Colonic mucosa (tissue), 4 donors: Measurements from ENCODE around the gene H3-3A. TPM values are rescaled to one million over a fixed set of nuclear protein-coding genes. Genes with fewer than 3 reads are reported as not detected.
A peak's percentile ranks its signal among the peaks of the same experiment; 100 is the strongest.

Source experiments
- DNase-seq: peaks from one replicate; pipeline ENCODE4 v3.0.0-alpha.2; 2020
- H3K27ac ChIP-seq: fragments of 200-600 bp; one replicate; pipeline ENCODE4 v1.8.0; 2021
- H3K27me3 ChIP-seq: fragments of 200-600 bp; one replicate; pipeline ENCODE4 v1.8.0; 2021
- H3K36me3 ChIP-seq: fragments of 200-600 bp; one replicate; pipeline ENCODE4 v1.8.0; 2021
- H3K4me1 ChIP-seq: fragments of 200-600 bp; one replicate; pipeline ENCODE4 v1.8.0; 2021; ENCODE audit warnings: mild to moderate bottlenecking
- H3K4me3 ChIP-seq: fragments of 200-600 bp; one replicate; pipeline ENCODE4 v1.8.0; 2021
- H3K9ac ChIP-seq, 2 donors: one replicate each; pipeline ENCODE4 v1.7.0; 2013; ENCODE audit warnings: control low read depth in 2 of 2, low read depth in 2 of 2, low read length in 2 of 2
- H3K9me3 ChIP-seq: fragments of 200-600 bp; one replicate; pipeline ENCODE4 v1.8.0; 2021
- CTCF ChIP-seq: fragments of 200-600 bp; IDR thresholded peaks from one replicate; pipeline ENCODE4 v1.8.0; 2022; ENCODE audit warnings: antibody characterized with exemption, mild to moderate bottlenecking
- intact Hi-C: fragments of 100-400 bp; cut with DNase I; formaldehyde crosslinking; loops from one replicate; pipeline ENCODE4 v1.14.1; 2022
- total RNA-seq, 2 donors: library from RNA; stranded (reverse); fragmentation: NEBNext Ultra II Directional in 1 of 2; extraction: Animal tissue kit (Norgen Biotek cat#: 25700) in 1 of 2; gene quantifications; one replicate each; pipeline ENCODE4 v1.2.1, GENCODE V29; 2021
- donor health status: healthy.
- donor health status: DM: no; HTN: no; CAD: no.
- donor health status: DM: no; HTN: no; CAD: no.

Gene H3-3A
- total RNA-seq, 2 donors from 2014 or later = 680 to 810 TPM

- intact Hi-C loops = no loop called here
- no peak for TF ChIP-seq CTCF
- no peak overlapping the region for H3K27ac ChIP-seq
Measured at GRCh38 chr1:226107471-226108460, 45.2 kb downstream of the H3-3A start.

GRCh38 chr1:226108935-226109828 is 46.7 kb downstream of the H3-3A start:
- Histone ChIP-seq H3K27me3 (no peaks in the 10 kb centered on the region), H3K4me3 (peak overlapping the region; percentile 28), H3K27ac (peak overlapping the region; percentile 74), H3K9ac (peak overlapping the region; percentile 84 to 88), H3K36me3 (no peaks in the 10 kb centered on the region), H3K4me1 (peaks cover 8% of the 10 kb centered on the region), H3K9me3 (no peaks in the 10 kb centered on the region)
- DNase-seq = no peak
- intact Hi-C loops = no loop called here
- no peak for TF ChIP-seq CTCF

More at GRCh38 chr1:226107471-226108460, 45.2 kb downstream of the H3-3A start:
- Histone ChIP-seq H3K4me1 (peaks cover 8% of the 10 kb centered on the region), H3K9ac (no peak overlapping the region), H3K9me3 (no peaks in the 10 kb centered on the region), H3K4me3 (no peak overlapping the region), H3K36me3 (no peaks in the 10 kb centered on the region), H3K27me3 (no peaks in the 10 kb centered on the region)
- DNase-seq = no peak

- Histone ChIP-seq H3K4me1 (peaks cover 8% of the 10 kb centered on the region), H3K9ac (peak overlapping the region; percentile 88), H3K27me3 (no peaks in the 10 kb centered on the region), H3K4me3 (peak overlapping the region; percentile 41), H3K27ac (peak overlapping the region; percentile 92), H3K9me3 (no peaks in the 10 kb centered on the region), H3K36me3 (no peaks in the 10 kb centered on the region)
- intact Hi-C loops = no loop called here
- peak; percentile 92 for DNase-seq
- no peak for TF ChIP-seq CTCF
Measured at GRCh38 chr1:226109829-226110248, 47.3 kb downstream of the H3-3A start.

- H3K9me3 ChIP-seq = no peaks in the 10 kb centered on the region
- H3K36me3 ChIP-seq = no peaks in the 10 kb centered on the region
- H3K4me1 ChIP-seq = peaks cover 8% of the 10 kb centered on the region
- peak overlapping the region; percentile 80 to 88 for H3K9ac ChIP-seq
- intact Hi-C loops = no loop called here
- peak overlapping the region; percentile 92 for H3K27ac ChIP-seq
- TF ChIP-seq CTCF = no peak
- no peaks in the 10 kb centered on the region for H3K27me3 ChIP-seq
- H3K4me3 ChIP-seq = peak overlapping the region; percentile 41
- DNase-seq = peak; percentile 67
Measured at GRCh38 chr1:226110249-226111097, 48.0 kb downstream of the H3-3A start.
